Activated CD8-positive, alpha-beta memory T cell treated with anti-CD3 and anti-CD28 coated beads, Interleukin-2, amount 50 U/mL, for 4 hours (primary cell): Measurements from ENCODE around the gene PTPRN2.
"Not testable (repeated sequence)": the region's sequence is repeated elsewhere in the genome, so short reads cannot be mapped to it uniquely, and the experiment has no call there.

ENCODE experiments used
- DNase-seq: peaks from one replicate; pipeline ENCODE4 v3.0.0-alpha.2; 2020

The PTPRN2 gene

DNA sequence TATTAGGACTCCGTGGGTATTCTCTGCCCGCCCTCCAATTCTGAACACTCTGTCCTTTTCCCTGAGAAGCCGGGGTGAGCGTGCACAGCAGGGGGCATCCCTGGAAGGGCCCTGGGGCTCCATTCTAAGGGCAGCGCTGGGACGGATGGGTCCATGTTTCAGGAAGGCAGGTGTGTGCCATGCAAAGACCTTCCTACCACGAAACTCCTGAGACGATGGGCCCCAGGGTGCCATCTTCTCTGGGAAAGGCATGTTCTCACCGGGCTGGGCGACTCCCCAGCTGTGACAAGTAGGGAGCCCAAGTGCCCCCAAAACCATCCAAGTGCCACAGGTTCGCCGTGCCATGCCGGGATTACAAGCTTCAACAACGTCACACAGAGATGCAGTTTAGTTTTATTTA, 994.1 kb downstream of the PTPRN2 start:
- DNase-seq = no peak

DNA sequence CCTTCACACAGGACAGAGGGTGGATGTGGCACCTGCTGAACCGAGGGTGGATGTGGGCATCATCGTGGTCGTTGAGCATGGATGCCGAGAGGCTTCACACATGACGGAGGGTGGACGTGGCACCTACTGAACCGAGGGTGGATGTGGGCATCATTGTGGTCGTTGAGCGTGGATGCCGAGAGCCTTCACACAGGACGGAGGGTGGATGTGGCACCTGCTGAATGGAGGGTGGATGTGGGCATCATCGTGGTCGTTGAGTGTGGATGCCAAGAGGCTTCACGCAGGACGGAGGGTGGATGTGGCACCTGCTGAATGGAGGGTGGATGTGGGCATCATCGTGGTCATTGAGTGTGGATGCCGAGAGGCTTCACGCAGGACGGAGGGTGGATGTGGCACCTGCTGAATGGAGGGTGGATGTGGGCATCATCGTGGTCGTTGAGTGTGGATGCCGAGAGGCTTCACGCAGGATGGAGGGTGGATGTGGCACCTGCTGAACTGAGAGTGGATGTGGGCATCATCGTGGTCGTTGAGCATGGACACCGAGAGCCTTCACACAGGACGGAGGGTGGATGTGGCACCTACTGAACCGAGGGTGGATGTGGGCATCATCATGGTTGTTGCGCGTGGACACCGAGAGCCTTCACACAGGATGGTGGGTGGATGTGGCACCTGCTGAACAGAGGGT, 994.8 kb downstream of the PTPRN2 start:
- not testable (repeated sequence) for DNase-seq

DNA sequence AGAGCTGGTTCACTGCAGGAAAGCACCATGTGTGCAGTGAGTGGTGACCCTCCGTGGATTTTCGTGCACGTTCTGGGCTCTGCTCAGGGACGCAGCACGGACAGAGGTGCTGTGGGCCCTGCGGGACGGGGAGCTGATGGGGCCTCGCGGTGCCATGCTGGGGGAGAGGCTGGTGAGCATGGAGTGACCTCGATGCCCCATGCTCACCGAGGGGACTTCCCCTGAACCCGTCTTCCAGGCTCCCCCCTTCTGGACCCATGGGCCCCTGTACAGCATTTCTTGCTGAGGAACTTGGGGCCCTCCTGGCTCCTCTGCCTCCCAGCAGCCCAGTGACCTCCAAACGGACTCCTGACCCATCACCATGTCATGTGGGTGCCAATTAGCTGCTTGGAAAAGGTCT, 997.1 kb downstream of the PTPRN2 start:
- DNase-seq = no peak

DNA sequence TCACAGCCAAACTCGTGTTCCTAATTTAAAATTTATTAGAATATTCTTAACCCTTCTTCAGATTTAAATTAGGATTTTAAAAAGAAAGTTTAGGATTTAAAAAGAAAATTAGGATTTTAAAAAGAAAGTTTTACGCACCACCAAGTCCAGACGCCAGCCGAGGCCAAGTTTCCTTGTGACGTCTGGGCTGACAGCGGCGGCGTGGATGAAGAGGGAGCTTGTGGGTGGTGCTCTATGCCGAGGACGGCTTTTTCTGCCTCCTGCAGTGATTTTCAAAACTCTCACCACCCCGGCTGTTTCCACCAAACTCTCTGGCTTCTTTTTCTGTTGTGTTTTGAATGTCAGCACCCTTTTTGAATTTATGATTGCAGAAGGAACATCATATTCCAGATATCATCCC, 997.9 kb downstream of the PTPRN2 start:
- no peak for DNase-seq

DNA sequence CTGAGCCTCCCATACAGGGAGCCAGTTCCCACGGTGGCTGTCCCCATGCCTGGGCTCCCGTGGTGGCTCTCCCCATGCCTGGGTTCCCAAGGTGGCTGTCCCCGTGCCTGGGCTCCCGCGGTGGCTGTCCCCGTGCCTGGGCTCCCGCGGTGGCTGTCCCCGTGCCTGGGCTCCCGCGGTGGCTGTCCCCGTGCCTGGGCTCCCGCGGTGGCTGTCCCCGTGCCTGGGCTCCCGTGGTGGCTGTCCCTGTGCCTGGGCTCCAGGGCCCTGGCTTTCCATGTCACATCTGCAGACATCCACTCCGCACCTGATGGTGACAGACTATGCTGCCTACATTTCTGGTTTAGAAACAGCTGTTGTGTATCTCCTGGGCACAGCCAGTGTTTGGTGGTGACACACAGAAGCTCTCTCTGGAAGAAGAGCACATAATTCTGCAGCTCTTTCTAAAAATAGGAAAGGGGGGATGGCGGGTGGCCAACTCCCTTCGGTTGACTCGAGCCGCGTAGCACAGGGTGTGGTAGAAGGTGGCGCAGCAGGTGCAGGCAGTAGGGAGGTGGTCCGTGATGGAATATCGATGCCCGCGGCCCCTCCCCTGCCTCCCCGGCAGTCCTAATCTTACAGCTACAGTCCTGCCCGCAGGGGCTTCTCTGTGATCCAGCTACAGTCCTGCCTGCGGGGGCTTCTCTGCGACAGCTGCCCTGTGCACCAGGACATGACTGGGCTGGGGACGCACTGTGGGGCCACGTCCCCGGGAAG, 999.6 kb downstream of the PTPRN2 start:
- DNase-seq = no peak

DNA sequence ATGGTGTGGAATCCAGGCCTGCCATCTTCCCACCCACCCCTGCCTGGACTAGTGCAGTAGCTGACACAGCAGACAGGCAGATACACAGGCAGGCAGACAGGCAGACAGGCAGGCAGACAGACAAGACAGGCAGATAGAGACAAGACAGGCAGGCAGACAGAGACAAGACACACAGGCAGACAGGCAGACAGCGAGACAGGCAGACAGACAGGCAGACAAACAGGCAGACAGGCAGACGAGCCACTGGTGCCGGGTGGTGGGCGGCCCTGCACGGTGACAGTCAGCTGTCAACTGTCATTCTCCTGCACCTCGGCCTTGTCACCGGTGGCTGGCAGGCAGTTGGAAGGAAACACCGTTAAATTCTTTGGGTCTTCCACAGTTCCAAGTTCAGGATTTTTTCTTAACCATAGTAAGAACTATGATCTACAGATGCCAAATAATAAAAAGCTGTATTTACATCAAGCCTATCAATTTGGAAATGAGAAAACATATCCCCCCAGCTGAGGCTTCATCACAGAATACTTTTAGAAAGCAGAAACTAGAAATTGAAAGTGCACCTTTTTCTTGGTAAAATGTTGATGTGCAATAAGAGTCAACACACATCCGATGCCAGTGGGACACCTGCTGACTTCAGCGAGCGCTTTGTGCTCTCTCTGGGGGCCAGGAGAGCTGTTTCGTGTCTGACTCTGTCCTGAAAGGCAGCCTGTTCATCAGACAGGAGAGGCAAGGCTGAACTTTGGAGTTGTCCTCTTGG, 1000.4 kb downstream of the PTPRN2 start:
- DNase-seq = no peak

DNA sequence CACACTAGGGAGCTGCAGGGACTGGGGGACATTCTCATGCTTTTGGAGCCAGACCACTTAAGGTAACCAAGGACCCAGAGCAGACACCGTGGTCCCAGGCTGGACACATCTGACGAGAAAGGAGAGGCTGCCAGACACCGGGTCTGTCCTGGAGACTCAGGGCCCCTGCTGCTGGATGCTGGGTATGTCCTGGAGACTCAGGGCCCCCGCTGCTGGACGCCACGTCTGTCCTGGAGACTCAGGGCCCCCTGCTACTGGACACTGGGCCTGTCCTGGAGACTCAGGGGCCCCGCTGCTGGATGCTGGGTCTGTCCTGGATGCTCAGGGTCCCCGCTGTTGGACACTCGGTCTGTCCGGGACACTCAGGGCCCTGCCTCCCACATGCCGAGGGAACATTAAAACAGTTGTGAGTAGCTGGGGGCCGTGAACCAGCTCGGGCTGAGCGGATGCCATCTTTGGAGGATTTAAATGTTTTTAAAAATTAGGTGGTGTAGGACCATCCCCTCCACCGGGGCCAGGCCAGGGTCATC, 1001.1 kb downstream of the PTPRN2 start:
- no peak for DNase-seq

DNA sequence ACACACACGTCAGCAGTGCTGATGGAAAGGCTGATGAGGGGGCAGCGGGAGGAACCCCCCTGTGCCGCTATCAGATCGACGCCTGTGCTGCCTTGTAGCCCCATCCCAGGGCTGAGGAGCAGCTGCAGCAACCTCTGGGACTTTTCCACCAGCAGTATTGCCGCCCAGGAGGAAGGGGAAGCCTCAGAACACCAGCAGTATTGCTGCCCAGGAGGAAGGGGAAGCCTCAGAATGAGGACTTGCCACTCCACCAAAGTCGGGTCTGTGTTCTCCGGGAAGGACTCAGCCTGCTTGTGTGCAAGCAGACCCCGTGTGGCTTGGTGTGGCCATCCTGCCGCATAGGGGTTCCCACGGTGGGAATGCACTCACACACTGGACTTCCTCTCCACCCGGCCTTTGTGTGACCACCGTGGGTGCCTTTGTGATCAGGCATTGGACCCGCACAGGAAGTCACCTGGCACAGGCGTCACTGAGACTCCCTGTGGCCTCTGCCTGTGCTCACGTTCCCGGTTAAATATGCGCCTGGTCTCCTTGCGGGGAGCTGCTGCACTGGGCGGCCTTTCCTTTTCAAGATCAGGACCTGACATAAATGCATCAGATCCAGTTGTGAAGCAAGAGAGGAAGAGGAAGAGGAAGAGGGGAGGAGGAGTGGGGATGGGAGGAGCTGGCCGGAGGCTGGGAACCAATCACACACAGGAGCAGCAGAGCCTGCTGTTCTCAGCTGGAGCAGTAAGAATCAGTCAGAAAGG, 1002.3 kb downstream of the PTPRN2 start:
- no peak for DNase-seq

DNA sequence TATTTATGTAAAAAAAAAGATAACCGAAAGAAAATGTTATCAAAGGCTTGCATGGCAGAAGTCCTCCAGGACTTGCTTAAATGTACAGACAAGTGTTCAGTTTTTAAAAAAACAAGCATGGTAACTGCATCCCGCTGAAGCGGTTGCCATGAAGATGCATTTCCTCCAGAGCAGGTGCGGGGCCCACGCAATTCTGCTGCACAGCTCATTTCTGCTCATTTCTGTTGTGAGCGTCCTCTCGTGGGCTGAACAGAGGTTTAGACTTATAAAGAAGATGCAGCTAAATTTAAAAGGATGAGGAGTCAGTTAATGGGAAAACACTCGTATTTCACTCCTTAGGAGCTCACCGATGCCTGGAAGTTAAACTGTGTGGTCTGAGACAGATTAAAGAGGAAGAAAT, 1003.2 kb downstream of the PTPRN2 start:
- DNase-seq = no peak

DNA sequence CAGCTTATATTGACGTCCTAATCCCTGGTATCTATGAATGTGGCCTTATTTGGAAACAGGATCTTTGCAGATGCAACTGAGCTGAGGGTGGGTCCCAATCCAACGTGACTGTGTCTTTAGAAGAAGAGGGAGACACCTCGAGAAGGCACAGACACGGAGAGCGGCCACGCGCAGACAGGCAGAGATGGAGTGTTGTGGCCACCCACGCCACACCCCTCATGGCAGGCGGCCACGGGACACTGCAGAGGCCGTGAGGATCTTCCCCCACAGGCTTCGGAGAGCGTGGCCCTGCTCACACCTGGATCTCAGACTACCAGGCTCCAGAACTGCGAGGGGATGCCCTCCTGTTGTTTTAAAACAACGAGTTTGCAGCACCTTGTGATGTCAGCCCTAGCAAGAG, 1005.9 kb downstream of the PTPRN2 start:
- no peak for DNase-seq

DNA sequence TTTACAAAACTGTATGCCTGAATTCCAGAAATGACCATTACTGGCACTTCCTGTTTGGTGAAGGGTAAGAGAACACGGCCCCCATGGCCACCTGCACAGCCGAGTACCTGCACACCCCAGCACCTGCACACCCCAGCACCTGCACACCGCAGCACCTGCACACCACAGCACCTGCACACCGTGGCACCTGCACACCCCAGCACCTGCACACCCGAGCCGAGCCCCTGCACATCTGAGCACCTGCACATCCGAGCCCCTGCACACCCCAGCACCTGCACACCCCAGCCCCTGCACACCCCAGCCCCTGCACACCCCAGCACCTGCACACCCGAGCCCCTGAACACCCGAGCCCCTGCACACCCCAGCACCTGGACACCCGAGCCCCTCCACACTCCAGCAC, 1007.3 kb downstream of the PTPRN2 start:
- DNase-seq = no peak

DNA sequence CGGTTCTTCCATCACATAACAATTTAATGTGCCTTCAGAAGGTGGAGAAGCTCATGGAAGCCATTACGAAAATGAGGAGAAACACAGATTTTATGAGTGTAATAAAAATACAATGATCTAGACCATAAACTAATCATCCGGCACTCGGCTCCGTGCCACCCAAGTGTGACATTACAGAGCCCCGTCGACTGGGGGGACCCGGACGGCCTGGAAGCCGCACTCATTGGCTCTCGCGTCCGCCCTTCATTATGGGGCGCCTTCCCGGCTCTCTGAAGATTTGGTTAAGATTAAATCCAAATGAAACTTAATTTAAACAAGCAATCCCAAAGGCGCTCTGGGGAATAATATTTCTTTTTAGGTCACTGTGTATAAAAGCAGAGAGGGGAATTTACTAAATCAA, 1008.2 kb downstream of the PTPRN2 start:
- DNase-seq = no peak

DNA sequence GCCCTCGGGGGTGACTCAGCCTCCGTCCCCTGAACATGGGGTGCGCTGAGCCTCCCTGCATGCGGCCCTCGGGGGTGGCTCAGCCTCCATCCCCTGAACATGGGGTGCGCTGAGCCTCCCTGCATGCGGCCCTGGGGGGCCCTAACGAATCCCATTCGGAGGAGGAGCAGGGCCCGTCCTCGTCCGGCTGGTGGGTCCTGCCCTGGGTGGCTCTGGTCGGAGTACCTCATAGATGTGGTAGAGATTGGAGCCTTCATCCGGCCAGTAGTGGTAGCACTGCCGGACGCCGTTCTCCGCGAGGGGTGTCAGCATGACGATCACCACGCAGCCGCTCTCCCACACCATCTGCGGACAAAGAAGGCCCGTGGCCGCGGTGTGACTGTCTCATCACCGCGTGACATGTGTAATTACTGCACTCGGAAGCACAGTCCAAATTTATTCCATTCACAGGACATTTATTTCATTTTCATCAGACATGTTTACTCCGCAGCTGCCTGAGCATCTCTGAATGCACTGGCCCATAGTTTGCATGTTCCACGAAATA, 1009.8 kb downstream of the PTPRN2 start:
- no peak for DNase-seq

DNA sequence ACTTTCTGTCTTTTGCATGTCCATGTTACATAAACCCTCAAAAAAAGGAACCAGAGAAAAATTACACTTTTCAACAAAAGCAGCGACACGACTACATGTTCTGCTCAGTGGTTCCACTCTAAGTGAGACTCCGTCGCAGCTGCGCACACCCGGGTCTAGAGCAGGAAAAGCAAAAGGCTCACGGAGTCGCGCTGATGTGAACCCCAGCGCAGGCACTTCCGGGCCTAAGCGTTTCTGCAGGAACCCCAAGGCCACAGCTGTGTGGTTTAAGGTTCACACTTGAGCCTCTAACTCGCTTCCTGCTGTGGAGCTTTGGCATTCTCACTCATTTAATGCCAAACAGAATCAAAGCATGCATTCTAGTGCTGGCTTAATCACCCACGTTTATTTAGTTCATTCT, 1010.6 kb downstream of the PTPRN2 start:
- DNase-seq = no peak

DNA sequence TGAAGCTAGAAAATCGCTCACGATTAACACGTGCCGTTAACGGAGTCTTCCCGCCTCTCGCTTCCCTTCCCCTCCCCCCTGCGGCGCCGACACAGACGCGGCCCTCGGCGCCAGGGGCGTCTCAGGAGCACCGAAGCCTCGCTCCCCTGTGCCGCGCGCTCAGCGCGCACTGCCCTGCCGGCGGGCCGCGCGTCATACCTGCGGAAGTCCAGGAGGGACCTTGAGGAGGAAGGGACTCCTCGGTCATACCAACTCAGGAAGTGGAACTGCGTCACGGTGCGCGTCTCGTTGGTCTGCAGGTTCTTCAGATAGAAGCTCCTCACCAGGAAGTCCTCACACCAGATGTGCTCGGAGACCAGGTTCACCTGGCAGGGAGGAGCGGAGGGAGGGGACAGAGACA, 1011.2 kb downstream of the PTPRN2 start:
- DNase-seq = peak; percentile 44

DNA sequence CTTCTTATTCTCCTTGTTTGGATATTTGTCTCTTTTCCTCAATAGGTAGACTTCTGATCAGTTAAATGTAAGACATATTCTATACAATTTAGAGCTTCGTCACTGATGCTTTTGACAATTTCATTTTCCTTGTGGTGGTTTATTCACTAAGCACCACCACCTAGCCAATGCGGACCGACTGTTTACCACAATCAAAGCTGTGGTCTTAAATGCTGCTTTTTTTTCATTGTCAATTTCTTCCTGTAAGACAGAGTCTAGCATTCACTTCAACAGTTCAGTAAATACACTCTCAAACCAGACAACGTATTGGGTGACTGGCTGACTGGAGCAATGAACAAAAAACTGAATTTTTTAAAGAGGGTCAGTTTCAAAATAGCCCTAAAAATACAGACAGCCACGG, 1011.8 kb downstream of the PTPRN2 start:
- DNase-seq = no peak

DNA sequence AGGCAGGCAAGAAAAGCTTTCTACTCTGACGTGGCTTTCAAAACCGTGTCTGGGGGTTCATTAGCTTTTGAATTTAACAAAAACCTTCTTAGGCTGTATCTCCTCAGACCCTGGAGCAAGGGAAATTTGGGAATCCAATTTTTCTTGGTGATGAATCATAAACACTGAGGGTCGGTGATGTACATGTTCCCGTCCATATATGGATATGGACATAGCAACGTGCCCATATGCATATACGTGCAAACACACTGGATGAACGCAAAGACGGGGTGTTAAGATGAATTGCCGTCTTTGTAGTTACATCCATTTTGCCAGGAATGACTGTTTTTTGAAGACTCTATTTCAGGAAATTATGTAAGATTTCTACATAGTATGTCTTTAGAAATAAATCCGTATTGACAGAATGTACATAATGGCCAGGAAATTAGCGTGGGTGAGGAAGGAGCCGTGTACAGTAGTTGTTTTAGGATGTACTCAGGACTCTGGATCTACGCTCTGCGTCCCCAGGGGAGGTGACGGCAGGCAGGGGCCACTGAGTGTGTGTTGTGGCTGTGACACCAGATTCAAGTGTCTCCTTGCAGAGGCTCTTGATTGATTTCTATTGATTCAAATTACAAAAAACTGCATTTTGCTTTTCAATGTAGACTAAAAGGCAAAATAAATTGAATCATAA, 1012.6 kb downstream of the PTPRN2 start:
- no peak for DNase-seq

DNA sequence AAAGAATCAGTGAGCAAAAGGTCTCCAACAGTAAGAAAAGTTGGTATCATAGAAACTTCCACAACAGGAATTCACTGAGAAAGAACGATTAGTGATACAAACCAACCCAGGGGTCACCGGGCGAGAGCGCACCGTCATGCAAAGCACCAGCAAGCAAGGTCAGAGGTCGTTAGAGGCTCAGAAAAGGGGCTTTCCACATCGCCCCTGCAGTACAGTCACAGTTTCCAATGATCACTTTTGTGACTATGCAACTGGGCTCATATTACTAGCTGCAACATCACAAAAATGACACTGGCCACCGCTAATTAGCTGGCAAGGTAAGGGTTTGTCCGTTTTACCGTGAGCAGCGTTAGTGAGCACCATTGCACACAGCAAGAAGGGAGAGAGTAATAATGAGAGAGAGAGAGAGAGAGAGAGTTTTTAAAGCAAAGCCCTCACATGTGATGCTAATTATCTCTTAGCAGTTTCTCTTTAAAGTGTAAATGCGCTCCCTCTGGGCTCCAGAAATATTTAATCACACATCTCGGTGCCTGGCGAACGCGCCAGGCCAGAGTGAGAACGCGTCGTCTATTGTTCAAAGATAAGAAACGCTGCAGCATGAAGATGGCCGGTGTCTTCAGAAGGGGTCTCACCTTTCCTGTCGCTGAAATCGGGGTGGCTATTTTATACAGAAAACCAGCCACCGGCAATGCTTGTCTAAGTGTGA, 1013.4 kb downstream of the PTPRN2 start:
- no peak for DNase-seq

DNA sequence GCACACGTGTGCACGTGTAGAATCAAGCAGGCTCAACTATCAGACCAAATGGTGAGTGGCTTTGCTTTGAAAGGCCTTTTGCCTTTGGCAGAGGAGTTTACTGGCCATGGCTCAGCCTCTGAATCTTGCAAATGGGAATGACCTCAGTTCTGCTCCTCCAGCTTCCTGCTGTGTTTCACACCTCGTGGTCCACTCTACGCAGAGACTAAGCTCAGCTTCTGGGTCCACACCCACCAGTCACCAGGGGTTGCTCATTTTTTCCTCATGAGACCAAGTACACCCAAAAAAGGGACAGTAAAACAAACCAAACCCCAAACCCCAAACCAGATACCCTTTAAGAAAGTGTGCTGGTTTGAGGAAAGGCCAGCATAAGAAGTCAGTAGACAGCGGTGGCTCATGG, 1014.4 kb downstream of the PTPRN2 start:
- no peak for DNase-seq

DNA sequence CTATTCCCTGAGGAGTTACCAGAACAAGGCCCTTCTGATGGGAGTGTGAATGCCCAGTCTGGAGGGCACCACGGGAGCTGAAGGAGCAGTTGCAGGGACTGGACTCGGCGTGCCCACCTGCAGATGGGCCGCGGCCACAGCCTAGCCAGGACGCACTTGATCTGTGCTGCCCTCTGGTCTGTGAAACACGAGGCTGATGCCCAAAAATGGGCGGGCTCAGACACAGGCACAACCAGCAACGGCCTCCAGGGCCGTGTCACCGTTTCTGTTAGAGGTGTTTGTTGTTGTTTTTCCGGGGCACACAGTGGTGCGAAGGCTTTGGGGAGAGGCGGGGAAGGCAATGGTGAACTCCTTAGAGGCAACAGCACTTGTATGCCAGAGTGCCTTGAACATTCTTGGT, 1015.0 kb downstream of the PTPRN2 start:
- DNase-seq = no peak

DNA sequence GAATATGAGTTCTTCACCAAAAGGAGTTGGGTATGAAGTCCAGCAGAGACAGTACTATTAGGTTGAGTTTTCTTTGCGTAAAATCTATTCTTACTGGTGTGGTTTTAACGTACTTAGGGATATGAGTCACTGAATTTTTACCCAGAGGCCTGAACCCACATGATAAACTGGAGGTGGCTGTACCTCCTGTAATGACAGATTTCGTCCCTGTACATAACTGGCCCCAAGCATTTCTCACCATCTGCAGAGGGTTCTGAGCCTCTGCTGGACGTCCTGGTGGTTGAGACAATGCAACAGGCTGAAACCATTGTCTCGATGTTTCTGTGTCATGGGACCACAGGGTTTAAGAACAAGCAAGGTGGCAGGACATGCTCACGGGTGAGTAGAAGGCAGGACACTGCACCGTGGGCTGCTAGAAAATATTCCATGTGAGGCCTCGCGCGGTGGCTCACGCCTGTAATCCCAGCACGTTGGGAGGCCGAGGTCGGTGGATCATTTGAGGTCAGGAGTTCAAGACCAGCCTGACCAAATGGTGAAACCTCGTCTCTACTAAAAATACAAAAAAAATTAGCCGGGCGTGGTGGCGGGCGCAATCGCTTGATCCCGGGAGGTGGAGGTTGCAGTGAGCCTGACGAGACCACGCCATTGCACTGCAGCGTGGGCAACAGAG, 1017.0 kb downstream of the PTPRN2 start:
- no peak for DNase-seq
